Spinal cord (tissue), 10 donors: ENCODE measurements around the gene NAALADL2. TPM values are rescaled to one million over a fixed set of nuclear protein-coding genes. Genes with fewer than 3 reads are reported as not detected.

Experiments
- DNase-seq, 6 donors: peaks; one replicate each; pipeline versions ENCODE4 v3.0.0 to v3.0.0-alpha.2; 2013 to 2015; ENCODE audit warnings: low spot score in 6 of 6, low read depth in 4 of 6
- H3K27ac ChIP-seq: one replicate; pipeline ENCODE4 v1.5.1; 2013; ENCODE audit warnings: low read depth, low read length, control low read depth
- H3K27me3 ChIP-seq: one replicate; pipeline ENCODE4 v1.6.1; 2013; ENCODE audit warnings: low read length; ENCODE audit not compliant: control insufficient read depth, insufficient read depth
- H3K36me3 ChIP-seq: one replicate; pipeline ENCODE4 v1.6.1; 2013; ENCODE audit warnings: low read length; ENCODE audit not compliant: control insufficient read depth, insufficient read depth
- H3K4me1 ChIP-seq: one replicate; pipeline ENCODE4 v1.6.1; 2013; ENCODE audit warnings: low read length; ENCODE audit not compliant: control insufficient read depth, insufficient read depth
- H3K4me3 ChIP-seq: one replicate; pipeline ENCODE4 v1.5.1; 2013; ENCODE audit warnings: low read depth, low read length, control low read depth
- H3K9me3 ChIP-seq: one replicate; pipeline ENCODE4 v1.6.1; 2013; ENCODE audit warnings: low read length; ENCODE audit not compliant: control insufficient read depth, insufficient read depth
- WGBS: methylation state at CpG from one replicate; pipeline ENCODE4 v1.1.5; 2013; ENCODE audit warnings: missing lambda C conversion rate; ENCODE audit not compliant: insufficient coverage; 5-methylcytosine and 5-hydroxymethylcytosine counted together
- polyA plus RNA-seq, 2 donors: library from polyadenylated mRNA; unstranded; fragments of 120-200 nt; gene quantifications; one replicate each; pipeline ENCODE4 v1.2.1, GENCODE V29; 2013; ENCODE audit not compliant: insufficient read length in 2 of 2
- total RNA-seq, 2 donors: library from RNA; depleted of rRNA in 1 of 2; stranded (reverse); fragments of 120-200 nt in 1 of 2; fragments of >200 nt in 1 of 2; gene quantifications; one replicate each; pipeline versions ENCODE4 v1.2.3 to v1.2.4, GENCODE V29; 2013 to 2014
- donor health status: healthy.

NAALADL2 gene
- total and polyA plus RNA-seq, 4 donors: 2.9 to 24.4 (median 11.1) TPM

- Histone ChIP-seq H3K4me3 (no peak overlapping the region), H3K9me3 (no peaks in the 10 kb centered on the region), H3K27me3 (no peaks in the 10 kb centered on the region), H3K27ac (no peak overlapping the region), H3K36me3 (no peaks in the 10 kb centered on the region), H3K4me1 (no peaks in the 10 kb centered on the region)
- no peak for DNase-seq
- no CpG with 5 or more reads among the region's 4 CpGs for WGBS
Observed at GRCh38 chr3:175392653-175393052, 533.5 kb downstream of the NAALADL2 start.

- Histone ChIP-seq H3K36me3 (no peaks in the 10 kb centered on the region), H3K9me3 (no peaks in the 10 kb centered on the region), H3K4me3 (no peak overlapping the region), H3K27ac (no peak overlapping the region), H3K27me3 (no peaks in the 10 kb centered on the region), H3K4me1 (no peaks in the 10 kb centered on the region)
- no CpG with 5 or more reads among the region's 3 CpGs for WGBS
- no peak for DNase-seq
Observed at GRCh38 chr3:175397372-175397771, 538.2 kb downstream of the NAALADL2 start.

GRCh38 chr3:175398676-175399075 lies 539.5 kb downstream of the NAALADL2 start:
- H3K27ac ChIP-seq: no peak overlapping the region
- H3K9me3 ChIP-seq: no peaks in the 10 kb centered on the region
- no peaks in the 10 kb centered on the region for H3K4me1 ChIP-seq
- DNase-seq: no peak
- H3K4me3 ChIP-seq: no peak overlapping the region
- WGBS: no CpG with 5 or more reads among the region's 4 CpGs
- no peaks in the 10 kb centered on the region for H3K27me3 ChIP-seq
- H3K36me3 ChIP-seq: no peaks in the 10 kb centered on the region

GRCh38 chr3:175399156-175399840 lies 540.2 kb downstream of the NAALADL2 start:
- WGBS: 100% methylated on average over 2 of the region's 5 CpGs
- Histone ChIP-seq H3K36me3 (no peaks in the 10 kb centered on the region), H3K4me1 (no peaks in the 10 kb centered on the region), H3K4me3 (no peak overlapping the region), H3K27ac (no peak overlapping the region), H3K9me3 (no peaks in the 10 kb centered on the region), H3K27me3 (no peaks in the 10 kb centered on the region)
- DNase-seq: no peak

GRCh38 chr3:175404027-175404426 lies 544.9 kb downstream of the NAALADL2 start:
- Histone ChIP-seq H3K4me1 (no peaks in the 10 kb centered on the region), H3K27me3 (no peaks in the 10 kb centered on the region), H3K27ac (no peak overlapping the region), H3K4me3 (no peak overlapping the region), H3K9me3 (no peaks in the 10 kb centered on the region), H3K36me3 (no peaks in the 10 kb centered on the region)
- no CpG with 5 or more reads among the region's 1 CpG for WGBS
- no peak for DNase-seq

GRCh38 chr3:175404621-175405020 lies 545.5 kb downstream of the NAALADL2 start:
- H3K36me3 ChIP-seq: no peaks in the 10 kb centered on the region
- H3K4me1 ChIP-seq: no peaks in the 10 kb centered on the region

GRCh38 chr3:175410251-175410650 lies 551.1 kb downstream of the NAALADL2 start:
- Histone ChIP-seq H3K27ac (no peak overlapping the region), H3K4me1 (no peaks in the 10 kb centered on the region), H3K27me3 (no peaks in the 10 kb centered on the region), H3K36me3 (no peaks in the 10 kb centered on the region), H3K4me3 (no peak overlapping the region), H3K9me3 (no peaks in the 10 kb centered on the region)
- no CpG with 5 or more reads among the region's 1 CpG for WGBS
- DNase-seq: no peak

More at GRCh38 chr3:175404621-175405020, 545.5 kb downstream of the NAALADL2 start:
- WGBS: no CpG with 5 or more reads among the region's 1 CpG
- no peak overlapping the region for H3K4me3 ChIP-seq
- no peaks in the 10 kb centered on the region for H3K27me3 ChIP-seq
- no peak for DNase-seq
- H3K27ac ChIP-seq: no peak overlapping the region
- H3K9me3 ChIP-seq: no peaks in the 10 kb centered on the region

- Histone ChIP-seq H3K36me3 (no peaks in the 10 kb centered on the region), H3K9me3 (no peaks in the 10 kb centered on the region), H3K4me1 (no peaks in the 10 kb centered on the region), H3K27ac (no peak overlapping the region), H3K4me3 (no peak overlapping the region), H3K27me3 (no peaks in the 10 kb centered on the region)
- no peak for DNase-seq
- WGBS: 100% methylated on average over 3 of the region's 4 CpGs
Observed at GRCh38 chr3:175411405-175411804, 552.3 kb downstream of the NAALADL2 start.

GRCh38 chr3:175411946-175412345 lies 552.8 kb downstream of the NAALADL2 start:
- H3K9me3 ChIP-seq: no peaks in the 10 kb centered on the region
- DNase-seq: no peak
- 100% methylated on average over 1 of the region's 6 CpGs for WGBS
- no peak overlapping the region for H3K4me3 ChIP-seq
- no peaks in the 10 kb centered on the region for H3K4me1 ChIP-seq
- H3K27me3 ChIP-seq: no peaks in the 10 kb centered on the region
- no peak overlapping the region for H3K27ac ChIP-seq
- H3K36me3 ChIP-seq: no peaks in the 10 kb centered on the region

- Histone ChIP-seq H3K27ac (no peak overlapping the region), H3K27me3 (no peaks in the 10 kb centered on the region), H3K4me3 (no peak overlapping the region), H3K4me1 (no peaks in the 10 kb centered on the region), H3K9me3 (no peaks in the 10 kb centered on the region), H3K36me3 (no peaks in the 10 kb centered on the region)
- DNase-seq: no peak
- WGBS: 92% methylated on average over 3 of the region's 4 CpGs
Observed at GRCh38 chr3:175413926-175414325, 554.8 kb downstream of the NAALADL2 start.
